Mononuclear cell (primary cell): ENCODE results near the gene SPATA25. TPM values are rescaled to one million over a fixed set of nuclear protein-coding genes. Genes with fewer than 3 reads are reported as not detected.
"Not testable (repeated sequence)": the region's sequence is repeated elsewhere in the genome, so short reads cannot be mapped to it uniquely, and the experiment has no call there.

Experiments
- H3K27me3 ChIP-seq: 2 replicates; pipeline ENCODE4 v1.6.0; 2011; ENCODE audit warnings: low read length, control low read depth; ENCODE audit not compliant: insufficient read depth
- H3K4me1 ChIP-seq: 2 replicates; pipeline ENCODE4 v1.5.1; 2011; ENCODE audit warnings: mild to moderate bottlenecking, low read length, control low read depth; ENCODE audit not compliant: insufficient read depth
- H3K4me3 ChIP-seq: 2 replicates; pipeline ENCODE4 v1.5.1; 2011; ENCODE audit warnings: mild to moderate bottlenecking, low read length, moderate library complexity
- H3K9me3 ChIP-seq: 2 replicates; pipeline ENCODE4 v1.5.1; 2011; ENCODE audit warnings: low read depth, mild to moderate bottlenecking, control low read depth, low read length
- total RNA-seq: library from RNA; depleted of rRNA; stranded (reverse); fragments of >200 nt; gene quantifications from one replicate; pipeline ENCODE4 v1.2.3, GENCODE V29; 2012

The SPATA25 gene
- total RNA-seq, 1 donor = 0.52 TPM

DNA sequence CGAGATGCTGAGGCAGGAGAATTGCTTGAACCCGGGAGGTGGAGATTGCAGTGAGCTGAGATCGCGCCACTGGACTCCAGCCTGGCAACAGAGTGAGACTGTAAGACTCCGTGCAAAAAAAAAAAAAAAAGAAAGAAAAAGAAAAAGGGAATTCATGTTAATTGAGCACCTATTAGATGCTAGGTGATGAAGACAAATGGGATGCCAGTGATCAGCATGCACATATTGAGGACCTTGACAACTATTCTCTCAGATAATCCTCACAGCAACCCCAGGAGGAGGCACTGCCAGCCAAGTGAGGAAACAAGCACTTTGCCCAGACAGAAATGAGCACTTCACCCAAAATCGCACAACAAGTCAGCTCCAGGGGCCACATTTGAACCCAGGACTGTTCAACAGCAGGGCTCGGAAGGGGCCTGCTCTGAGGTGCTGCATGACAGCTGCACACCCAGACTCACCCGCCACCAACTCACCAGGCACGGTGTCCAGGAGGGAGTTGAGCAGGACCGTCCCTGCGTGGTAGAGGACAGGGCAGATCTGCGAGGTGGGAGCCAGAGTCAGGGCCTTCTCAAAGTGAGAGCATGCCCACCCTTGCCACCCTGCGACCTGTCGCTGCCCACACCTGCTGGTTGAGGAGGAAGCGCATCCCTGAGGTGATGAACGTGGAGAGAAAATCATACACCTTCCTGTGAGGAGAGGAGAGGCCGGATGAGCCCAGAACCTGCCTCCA lies 20.0 kb upstream of the SPATA25 start:
- no peak overlapping the region for H3K4me3 ChIP-seq
- H3K27me3 ChIP-seq = no peaks in the 10 kb centered on the region
- H3K9me3 ChIP-seq = no peaks in the 10 kb centered on the region
- H3K4me1 ChIP-seq = peaks cover 30% of the 10 kb centered on the region

DNA sequence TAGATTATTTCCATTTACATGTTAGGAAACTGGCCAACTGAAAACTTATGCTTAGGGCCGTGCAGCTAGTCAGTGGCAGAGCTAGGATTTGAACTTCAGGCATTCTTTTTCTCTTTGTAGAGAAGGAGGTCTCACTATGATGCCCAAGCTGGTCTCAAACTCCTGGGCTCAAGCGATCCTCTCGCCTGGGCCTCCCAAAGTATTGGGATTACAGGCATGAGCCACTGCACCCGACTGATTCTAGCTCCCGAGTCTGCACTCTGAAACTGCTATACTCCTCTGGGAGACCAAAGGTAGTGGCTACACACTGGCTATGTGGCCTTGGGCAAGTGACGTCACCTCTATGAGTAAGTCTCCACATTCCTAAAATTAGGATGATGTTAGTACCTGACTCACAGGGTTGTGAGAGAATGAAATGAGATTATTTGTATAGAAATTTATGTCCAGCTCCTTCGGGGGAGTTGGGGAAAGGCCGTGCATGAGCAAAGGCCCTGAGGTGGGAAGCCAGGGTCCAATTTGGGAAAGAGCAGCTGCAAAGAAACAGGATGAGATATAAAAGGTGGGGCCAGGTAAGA lies 18.2 kb upstream of the SPATA25 start:
- H3K9me3 ChIP-seq = no peaks in the 10 kb centered on the region
- peaks cover 14% of the 10 kb centered on the region for H3K4me1 ChIP-seq
- no peaks in the 10 kb centered on the region for H3K27me3 ChIP-seq
- no peak overlapping the region for H3K4me3 ChIP-seq

DNA sequence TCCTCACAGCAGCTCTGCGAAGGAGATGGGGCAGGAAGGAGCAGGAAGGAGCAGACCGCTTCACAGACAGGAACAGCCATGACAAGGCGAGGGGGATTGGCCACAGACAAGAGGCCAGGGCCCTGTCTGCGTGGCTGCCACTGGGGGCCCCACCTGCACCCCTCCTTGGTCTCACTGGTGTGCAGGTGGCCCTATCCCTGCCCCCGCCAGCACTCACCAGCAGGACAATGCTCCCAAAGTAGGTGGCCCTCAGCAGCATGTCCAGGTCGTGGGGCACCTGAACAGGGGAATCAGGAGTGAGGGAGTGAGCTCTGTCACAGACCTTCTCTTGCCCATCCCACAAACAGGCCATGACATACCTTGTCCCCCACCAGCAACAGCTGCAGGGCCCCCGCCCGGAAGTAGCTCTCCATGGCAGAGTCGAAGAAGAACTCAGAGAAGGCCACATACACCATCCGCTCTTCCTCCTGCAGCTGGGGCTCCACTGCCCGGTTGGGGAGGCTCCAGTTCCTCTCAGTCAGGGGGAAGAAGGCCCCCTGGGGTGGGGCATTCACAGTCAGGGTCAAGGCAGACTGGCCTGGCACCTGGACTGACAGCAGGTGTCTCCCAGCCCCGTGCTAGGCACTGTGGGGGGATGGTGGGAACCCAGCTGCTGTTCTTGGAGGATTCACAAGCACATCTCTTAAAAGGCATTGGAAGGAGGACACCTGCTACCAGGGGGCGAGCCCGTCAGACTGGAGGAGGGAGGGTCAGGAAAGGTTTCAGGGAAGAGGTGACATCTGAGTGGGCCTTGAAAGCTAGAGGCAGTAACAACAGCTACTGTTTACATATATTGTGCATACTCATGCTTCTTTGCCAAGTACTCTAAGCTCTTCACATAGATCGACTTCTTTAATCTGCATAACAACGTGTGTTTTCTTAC lies 17.4 kb upstream of the SPATA25 start:
- no peak overlapping the region for H3K4me3 ChIP-seq
- H3K27me3 ChIP-seq = no peaks in the 10 kb centered on the region
- no peaks in the 10 kb centered on the region for H3K9me3 ChIP-seq
- H3K4me1 ChIP-seq = peaks cover 7% of the 10 kb centered on the region

DNA sequence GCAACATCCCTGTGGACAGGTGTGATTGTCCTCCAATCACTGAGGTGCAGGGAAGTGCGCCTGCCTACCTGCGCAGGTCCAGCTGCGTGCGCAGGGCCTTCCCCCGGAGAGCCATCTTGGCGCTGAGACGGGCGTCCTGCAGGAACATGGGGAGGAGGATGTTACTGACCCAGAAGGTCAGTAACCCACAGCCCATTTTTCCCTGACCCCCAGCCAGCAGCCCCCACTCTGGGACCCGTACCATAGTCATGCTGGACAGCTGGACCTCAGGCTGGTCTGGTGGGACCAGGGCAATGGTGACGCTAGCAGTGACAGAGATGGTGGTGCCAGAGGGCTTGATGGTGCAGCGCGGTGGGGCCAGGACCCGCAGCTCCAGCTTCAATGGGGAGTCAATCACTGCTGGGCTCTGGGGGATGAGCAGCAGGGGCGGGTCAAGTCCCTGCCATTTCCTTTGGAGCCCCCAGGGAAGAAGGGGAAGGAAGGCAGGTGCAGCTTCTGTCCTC lies 14.8 kb upstream of the SPATA25 start:
- Histone ChIP-seq H3K9me3 (no peaks in the 10 kb centered on the region), H3K4me3 (no peak overlapping the region), H3K4me1 (no peaks in the 10 kb centered on the region), H3K27me3 (no peaks in the 10 kb centered on the region)

DNA sequence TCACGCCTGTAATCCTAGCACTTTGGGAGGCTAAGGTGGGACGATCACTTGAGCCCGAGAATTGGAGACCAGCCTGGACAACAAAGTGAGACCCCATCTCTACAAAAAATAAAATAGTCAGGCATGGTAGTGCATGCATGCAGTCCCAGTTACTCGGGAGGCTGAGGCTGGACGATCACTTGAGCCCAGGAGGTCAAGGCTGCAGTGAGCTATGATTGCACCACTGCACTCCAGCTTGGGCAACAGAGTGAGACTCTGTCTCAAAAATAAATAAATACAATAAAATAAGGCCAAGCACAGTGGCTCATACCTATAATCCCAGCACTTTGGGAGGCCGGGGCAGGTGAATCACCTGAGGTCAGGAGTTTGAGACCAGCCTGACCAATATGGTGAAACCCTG lies 13.9 kb upstream of the SPATA25 start:
- H3K9me3 ChIP-seq, H3K27me3 ChIP-seq, H3K4me3 ChIP-seq, H3K4me1 ChIP-seq: not testable (repeated sequence)

DNA sequence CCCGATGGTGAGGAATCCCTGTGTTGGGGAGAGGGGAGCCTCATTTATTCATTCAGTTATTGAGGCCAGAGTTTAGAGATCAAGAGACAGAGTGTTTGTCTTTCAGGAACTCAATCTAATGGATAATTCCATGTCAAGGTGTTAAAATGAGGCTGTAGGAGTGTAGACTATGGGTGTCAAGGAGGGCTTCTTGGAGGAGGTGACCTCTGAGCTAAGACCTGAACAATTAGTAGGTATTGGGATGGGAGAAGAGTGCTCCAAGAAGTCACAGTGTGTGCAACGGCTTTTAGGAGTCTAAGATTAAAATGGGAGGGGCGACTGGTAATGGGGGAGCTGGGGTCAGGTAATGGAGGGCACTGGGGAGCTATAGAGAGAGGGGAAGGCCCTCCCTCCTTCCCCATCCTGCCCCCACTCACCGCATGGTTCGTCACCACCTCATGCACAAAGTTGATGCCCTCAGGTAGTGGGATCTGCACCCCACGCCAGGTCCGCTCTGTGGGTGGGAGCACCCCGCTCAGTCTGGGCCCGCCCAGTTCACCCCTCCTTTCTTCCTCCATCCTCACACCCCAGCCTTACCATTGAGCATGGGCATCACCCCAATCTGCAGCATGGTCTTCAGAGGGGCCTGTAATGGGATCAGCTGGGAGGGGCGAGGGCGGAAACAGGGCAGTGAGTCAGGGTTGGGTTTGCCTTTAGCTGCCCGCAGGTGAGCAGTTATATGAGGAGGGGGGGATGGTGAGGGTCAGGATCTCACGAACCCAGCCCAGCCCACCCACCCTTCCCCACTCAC lies 11.8 kb upstream of the SPATA25 start:
- Histone ChIP-seq H3K27me3 (no peaks in the 10 kb centered on the region), H3K9me3 (no peaks in the 10 kb centered on the region), H3K4me3 (no peak overlapping the region), H3K4me1 (no peaks in the 10 kb centered on the region)

DNA sequence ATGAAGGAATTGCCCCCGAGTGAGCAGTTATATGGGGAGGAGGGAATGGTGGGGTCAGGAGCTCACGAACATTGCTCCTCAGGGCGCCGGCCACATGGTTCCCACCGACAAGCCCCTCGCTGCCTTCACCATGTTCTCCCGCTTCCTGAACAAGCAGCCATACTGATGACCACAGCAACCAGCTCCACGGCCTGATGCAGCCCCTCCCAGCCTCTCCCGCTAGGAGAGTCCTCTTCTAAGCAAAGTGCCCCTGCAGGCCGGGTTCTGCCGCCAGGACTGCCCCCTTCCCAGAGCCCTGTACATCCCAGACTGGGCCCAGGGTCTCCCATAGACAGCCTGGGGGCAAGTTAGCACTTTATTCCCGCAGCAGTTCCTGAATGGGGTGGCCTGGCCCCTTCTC lies 10.9 kb upstream of the SPATA25 start:
- no peak overlapping the region for H3K4me3 ChIP-seq
- no peaks in the 10 kb centered on the region for H3K9me3 ChIP-seq
- peaks cover 7% of the 10 kb centered on the region for H3K4me1 ChIP-seq
- H3K27me3 ChIP-seq = no peaks in the 10 kb centered on the region

DNA sequence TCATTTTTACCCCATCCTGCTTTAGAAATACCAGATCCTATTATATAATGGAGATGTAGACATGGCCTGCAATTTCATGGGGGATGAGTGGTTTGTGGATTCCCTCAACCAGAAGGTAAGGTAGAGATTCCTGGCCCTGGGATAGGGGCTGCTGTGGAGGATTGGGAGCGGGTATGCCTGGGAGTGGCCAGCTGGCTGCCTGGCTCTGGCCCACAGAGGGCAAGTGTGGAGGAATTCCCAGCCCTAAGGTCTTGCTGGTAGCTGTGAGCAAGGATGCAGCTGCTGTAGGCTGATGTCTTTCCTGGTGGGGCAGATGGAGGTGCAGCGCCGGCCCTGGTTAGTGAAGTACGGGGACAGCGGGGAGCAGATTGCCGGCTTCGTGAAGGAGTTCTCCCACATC lies 10.3 kb upstream of the SPATA25 start:
- Histone ChIP-seq H3K9me3 (no peaks in the 10 kb centered on the region), H3K4me3 (no peak overlapping the region), H3K4me1 (peaks cover 13% of the 10 kb centered on the region), H3K27me3 (no peaks in the 10 kb centered on the region)

DNA sequence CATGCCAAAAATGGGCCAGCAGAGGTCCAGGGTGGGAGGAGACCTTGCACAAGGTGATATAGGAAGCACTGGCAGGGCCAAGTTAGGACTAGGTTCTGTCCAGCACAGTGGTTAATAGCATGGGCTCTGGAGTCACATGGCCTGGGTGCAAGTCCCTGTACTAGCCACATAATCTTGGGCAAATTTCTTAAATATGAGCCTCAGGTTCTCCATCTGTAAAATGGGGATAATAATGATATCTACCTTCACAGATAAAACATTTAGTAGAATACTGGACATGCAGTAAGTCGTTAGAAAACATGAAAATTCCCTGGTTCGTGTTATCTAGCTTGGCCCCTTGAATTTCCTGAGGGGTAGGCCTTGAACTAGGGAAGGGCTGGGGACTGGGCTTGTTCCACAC lies 9.9 kb upstream of the SPATA25 start:
- no peaks in the 10 kb centered on the region for H3K9me3 ChIP-seq
- H3K27me3 ChIP-seq = no peaks in the 10 kb centered on the region
- H3K4me3 ChIP-seq = no peak overlapping the region
- peaks cover 17% of the 10 kb centered on the region for H3K4me1 ChIP-seq

DNA sequence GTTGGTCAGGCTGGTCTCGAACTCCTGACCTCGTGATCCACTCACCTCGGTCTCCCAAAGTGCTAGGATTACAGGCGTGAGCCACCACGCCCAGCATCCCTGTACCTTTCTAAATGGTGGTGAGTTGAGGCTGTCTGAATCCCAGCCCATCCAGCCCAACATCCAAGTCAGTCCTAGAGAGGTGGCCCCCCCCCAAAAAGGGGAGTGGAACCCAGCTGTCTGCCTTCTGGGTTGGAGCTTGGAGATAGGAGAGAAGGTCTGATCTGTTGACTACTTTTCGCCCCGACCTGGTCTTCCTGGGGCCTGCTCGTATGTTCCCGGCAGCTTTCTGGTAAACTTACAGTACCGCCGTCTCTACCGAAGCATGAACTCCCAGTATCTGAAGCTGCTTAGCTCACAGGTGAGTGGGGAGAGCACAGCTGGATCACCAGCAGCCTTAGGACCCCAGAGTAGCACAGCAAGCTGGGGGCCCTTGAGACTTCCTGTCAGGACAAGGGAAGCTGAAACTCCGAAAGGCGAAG lies 9.3 kb upstream of the SPATA25 start:
- Histone ChIP-seq H3K4me3 (no peak overlapping the region), H3K4me1 (peaks cover 23% of the 10 kb centered on the region), H3K9me3 (no peaks in the 10 kb centered on the region), H3K27me3 (no peaks in the 10 kb centered on the region)

DNA sequence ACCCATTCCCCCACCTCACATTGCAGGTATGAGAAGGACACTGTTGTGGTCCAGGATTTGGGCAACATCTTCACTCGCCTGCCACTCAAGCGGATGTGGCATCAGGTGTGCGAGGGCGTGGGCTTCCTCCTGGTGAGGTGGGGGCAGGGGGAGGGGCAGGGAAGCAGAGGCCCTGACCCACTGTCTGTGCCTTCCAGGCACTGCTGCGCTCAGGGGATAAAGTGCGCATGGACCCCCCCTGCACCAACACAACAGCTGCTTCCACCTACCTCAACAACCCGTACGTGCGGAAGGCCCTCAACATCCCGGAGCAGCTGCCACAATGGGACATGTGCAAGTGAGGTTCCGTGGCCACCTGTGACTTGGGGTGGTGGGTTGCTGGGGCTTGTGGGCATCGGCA lies 7.4 kb upstream of the SPATA25 start:
- Histone ChIP-seq H3K4me1 (peaks cover 37% of the 10 kb centered on the region), H3K9me3 (no peaks in the 10 kb centered on the region), H3K4me3 (no peak overlapping the region), H3K27me3 (no peaks in the 10 kb centered on the region)

DNA sequence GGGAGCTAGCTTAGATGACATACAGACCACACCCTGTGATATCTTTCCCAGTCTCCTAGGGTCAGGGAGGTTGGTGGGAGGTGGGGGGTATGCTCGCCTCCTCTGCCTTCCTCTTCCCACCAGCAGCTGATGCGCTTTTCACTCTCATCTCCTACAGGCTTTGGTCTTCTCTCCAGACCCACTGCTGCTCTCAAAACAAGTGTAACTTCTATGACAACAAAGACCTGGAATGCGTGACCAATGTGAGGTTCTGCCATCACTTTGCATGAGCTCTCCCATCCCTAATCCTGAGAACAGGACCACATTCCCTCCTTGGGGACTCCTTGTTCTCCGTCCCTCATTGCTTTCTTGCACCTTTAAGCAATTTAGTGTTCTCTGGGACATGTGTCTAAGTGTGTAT lies 6.4 kb upstream of the SPATA25 start:
- Histone ChIP-seq H3K4me3 (no peak overlapping the region), H3K27me3 (no peaks in the 10 kb centered on the region), H3K4me1 (peaks cover 37% of the 10 kb centered on the region), H3K9me3 (no peaks in the 10 kb centered on the region)

DNA sequence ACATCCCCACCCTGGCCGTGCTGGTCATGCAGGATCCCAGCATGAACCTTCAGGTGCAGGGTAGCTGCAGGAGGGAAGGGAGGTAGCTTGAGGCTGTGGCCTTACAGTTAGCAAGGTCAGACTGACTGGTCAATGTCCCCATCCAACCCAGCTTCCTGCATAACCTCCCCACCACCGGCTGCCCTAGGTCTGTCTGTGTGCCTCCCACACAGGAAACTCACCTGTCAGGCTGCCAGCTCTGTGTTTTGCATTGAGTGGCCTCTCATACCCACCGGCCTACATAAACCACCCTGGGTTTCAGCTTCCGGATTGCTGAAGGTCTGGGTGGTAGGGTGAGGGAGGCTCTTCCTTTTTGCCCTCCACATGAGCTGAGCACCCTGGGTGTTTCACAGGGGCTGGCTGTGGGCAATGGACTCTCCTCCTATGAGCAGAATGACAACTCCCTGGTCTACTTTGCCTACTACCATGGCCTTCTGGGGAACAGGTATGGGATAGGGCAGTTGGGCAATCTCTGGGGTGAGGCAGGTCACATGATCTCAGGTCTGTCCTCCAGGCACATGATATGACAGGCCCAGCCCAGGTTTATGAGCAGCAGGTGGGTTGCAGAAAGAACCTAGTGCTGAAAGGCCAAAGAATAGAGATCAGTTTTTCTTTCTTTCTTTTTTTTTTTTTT lies 5.5 kb upstream of the SPATA25 start:
- no peaks in the 10 kb centered on the region for H3K9me3 ChIP-seq
- peaks cover 37% of the 10 kb centered on the region for H3K4me1 ChIP-seq
- no peak overlapping the region for H3K4me3 ChIP-seq
- no peaks in the 10 kb centered on the region for H3K27me3 ChIP-seq
